GOT3 (cell line): Measurements from ENCODE around the gene CCL17.
"Not testable (repeated sequence)": the region's sequence is repeated elsewhere in the genome, so short reads cannot be mapped to it uniquely, and the experiment has no call there.

ENCODE experiments used
- DNase-seq: peaks from one replicate; lab custom pipeline; 2025; ENCODE audit warnings: mixed read lengths; lab: John Stamatoyannopoulos, UW

CCL17 gene

GRCh38 chr16:57432989-57433388 is 28.4 kb downstream of the CCL17 start:
- no peak for DNase-seq

GRCh38 chr16:57434003-57434402 is 29.4 kb downstream of the CCL17 start:
- no peak for DNase-seq

GRCh38 chr16:57435838-57436237 is 31.3 kb downstream of the CCL17 start:
- DNase-seq: no peak

DNA sequence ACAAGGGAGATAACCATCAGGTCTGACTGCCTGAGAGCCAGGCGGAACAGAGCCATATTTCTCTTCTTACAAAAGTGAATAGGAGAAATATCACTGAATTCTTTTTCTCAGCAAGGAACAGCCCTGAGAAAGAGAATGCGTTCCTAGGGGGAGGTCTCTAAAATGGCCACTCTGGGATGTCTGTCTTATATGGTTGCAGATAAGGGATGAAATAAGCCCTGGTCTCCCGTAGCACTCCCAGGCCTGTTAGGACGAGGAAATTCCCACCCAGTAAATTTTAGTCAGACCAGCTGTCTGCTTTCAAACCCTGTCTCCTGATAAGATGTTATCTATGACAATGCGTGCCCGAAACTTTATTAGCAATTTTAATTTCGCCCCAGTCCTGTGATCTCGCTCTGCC is 35.4 kb downstream of the CCL17 start:
- DNase-seq: not testable (repeated sequence)

DNA sequence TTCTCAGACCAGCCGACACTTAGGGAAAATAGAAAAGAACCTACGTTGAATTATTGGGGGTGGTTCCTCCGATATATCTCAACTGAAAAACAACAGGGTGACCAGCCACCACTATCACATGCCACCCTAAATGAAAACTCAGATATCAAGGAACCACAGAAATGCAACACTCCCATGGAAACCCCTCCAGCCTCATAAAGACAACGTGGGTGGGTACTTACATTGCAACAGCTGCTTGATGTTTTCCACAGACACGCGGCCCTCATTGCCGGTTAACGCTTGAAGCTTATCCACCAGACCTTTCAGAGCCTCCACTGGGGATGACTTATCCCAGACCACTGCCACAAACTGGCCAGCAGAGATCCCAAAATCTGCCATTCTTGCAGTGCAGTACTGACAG is 36.0 kb downstream of the CCL17 start:
- DNase-seq: not testable (repeated sequence)

DNA sequence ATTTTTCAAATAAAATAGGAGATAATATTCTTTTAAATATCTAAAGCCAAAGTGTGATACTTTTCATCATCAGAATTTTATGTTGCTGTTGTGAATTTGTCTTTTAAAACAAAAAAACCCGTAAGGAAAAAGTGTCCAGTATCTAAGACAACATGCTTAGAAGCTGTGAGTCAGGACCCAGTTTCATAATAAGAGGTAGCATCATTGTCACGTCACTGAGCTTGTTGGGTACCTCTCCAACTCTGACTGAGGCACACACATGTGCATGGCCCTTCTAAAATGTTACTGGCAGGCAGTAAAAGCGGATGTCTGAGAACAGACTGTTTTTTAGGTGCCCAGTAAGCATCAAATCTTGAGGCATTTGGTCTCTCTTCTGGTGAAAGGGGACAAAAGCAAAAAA is 40.1 kb downstream of the CCL17 start:
- DNase-seq: no peak

DNA sequence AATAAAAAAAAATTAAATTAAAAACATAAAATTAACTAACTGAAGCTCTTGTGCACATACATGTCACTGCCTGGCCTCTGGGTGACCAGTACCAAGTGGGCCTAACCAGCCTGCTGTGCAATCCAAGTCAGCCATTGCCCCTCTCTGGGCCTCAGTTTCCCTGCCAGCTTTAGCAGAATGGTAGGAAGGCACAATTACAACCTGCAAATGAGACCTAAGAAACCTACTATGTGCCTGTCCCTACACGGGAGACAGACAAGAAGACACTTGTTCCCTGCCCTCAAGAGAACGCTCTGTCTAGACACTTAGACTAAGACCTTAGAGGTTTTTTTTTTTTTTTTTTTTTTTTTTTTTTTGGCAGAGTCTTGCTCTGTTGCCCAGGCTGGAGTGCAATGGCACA is 40.9 kb downstream of the CCL17 start:
- DNase-seq: no peak

- DNase-seq: no peak
These were observed 42.1 kb downstream of the CCL17 start for GRCh38 chr16:57446531-57447185.

GRCh38 chr16:57447186-57447962 is 42.8 kb downstream of the CCL17 start, which contains the start of the genes CIAPIN1 and COQ9:
TSS of gene CIAPIN1 (minus strand) at chr16:57447385. CDS start at chr16:57440928, 6,457 bp downstream.
TSS of gene COQ9 (plus strand) at chr16:57447479. CDS start at chr16:57447506, 27 bp downstream.
- peak; percentile 48 for DNase-seq

- no peak for DNase-seq
These were observed 47.5 kb downstream of the CCL17 start for GRCh38 chr16:57452021-57452420.

GRCh38 chr16:57462209-57462977 is 57.8 kb downstream of the CCL17 start, which contains the start of gene POLR2C:
TSS of gene POLR2C (plus strand) at chr16:57462679. CDS start at chr16:57462725, 46 bp downstream.
- DNase-seq: peak; percentile 79

- DNase-seq: no peak
These were observed 58.4 kb downstream of the CCL17 start for GRCh38 chr16:57462978-57463362.

DNA sequence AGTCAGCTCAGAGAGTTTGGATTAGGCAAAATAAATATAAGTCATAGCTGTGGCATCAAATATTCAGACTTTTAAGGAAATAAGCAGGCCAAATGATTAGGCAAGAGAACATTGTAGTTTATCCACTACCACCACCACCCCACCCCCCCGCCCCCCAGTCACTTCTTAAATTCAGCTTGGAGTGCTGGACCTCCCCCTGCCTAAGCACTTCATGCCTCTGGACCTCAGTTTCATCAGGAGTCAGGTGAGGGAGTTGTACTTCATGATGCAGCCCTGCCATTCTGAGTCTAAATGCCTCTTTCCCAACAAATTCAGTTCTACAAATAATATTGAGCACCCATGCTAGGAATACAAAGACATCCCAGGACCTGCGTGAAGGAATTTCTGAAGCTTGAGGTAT is 60.0 kb downstream of the CCL17 start:
- DNase-seq: no peak
